ENCODE data around the gene CNTNAP2. TPM values are rescaled to one million over a fixed set of nuclear protein-coding genes. Genes with fewer than 3 reads are reported as not detected.
"Not testable (repeated sequence)": the region's sequence is repeated elsewhere in the genome, so short reads cannot be mapped to it uniquely, and the experiment has no call there.

The CNTNAP2 gene
- total RNA-seq, 3 donors from 2014 or later (not counting 1 experiment from before 2014, with no cell fraction given) = 0.18 to 1.1 TPM; not detected in 1

- Histone ChIP-seq H3K27me3 (ENCODE audit: control insufficient read depth, insufficient read depth, low read length) (no peaks in the 10 kb centered on the region), H3K27ac (ENCODE audit: low read length) (no peak overlapping the region), H3K4me1 (ENCODE audit: control insufficient read depth, insufficient read depth, low read length) (no peaks in the 10 kb centered on the region), H3K9me3 (ENCODE audit: control insufficient read depth, insufficient read depth, low read length) (no peaks in the 10 kb centered on the region), H3K36me3 (ENCODE audit: control insufficient read depth, insufficient read depth, low read length) (no peaks in the 10 kb centered on the region), H3K4me3 (ENCODE audit: low read length) (no peak overlapping the region)
- Mint-ChIP-seq H3K9me3 (peaks cover 7% of the 10 kb centered on the region in 2 donors), H3K27me3 (ENCODE audit: low read depth in 2 of 2) (no peaks in the 10 kb centered on the region), H3K36me3 (no peaks in the 10 kb centered on the region), H3K27ac (no peak overlapping the region), H3K4me1 (no peaks in the 10 kb centered on the region), H3K4me3 (no peak overlapping the region)
- DNase-seq (no peak), ATAC-seq (no peak)
- WGBS (ENCODE audit: insufficient coverage) = 80% methylated on average over 2 of the region's 2 CpGs
- intact Hi-C loops (cut with micrococcal nuclease) = no loop called here
- TF ChIP-seq, protein P1, sequence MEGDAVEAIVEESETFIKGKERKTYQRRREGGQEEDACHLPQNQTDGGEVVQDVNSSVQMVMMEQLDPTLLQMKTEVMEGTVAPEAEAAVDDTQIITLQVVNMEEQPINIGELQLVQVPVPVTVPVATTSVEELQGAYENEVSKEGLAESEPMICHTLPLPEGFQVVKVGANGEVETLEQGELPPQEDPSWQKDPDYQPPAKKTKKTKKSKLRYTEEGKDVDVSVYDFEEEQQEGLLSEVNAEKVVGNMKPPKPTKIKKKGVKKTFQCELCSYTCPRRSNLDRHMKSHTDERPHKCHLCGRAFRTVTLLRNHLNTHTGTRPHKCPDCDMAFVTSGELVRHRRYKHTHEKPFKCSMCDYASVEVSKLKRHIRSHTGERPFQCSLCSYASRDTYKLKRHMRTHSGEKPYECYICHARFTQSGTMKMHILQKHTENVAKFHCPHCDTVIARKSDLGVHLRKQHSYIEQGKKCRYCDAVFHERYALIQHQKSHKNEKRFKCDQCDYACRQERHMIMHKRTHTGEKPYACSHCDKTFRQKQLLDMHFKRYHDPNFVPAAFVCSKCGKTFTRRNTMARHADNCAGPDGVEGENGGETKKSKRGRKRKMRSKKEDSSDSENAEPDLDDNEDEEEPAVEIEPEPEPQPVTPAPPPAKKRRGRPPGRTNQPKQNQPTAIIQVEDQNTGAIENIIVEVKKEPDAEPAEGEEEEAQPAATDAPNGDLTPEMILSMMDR (IDR thresholded peaks at IDR 0.05) = no peak
Measured at GRCh38 chr7:146232604-146233003, 116.0 kb downstream of the CNTNAP2 start.

DNA sequence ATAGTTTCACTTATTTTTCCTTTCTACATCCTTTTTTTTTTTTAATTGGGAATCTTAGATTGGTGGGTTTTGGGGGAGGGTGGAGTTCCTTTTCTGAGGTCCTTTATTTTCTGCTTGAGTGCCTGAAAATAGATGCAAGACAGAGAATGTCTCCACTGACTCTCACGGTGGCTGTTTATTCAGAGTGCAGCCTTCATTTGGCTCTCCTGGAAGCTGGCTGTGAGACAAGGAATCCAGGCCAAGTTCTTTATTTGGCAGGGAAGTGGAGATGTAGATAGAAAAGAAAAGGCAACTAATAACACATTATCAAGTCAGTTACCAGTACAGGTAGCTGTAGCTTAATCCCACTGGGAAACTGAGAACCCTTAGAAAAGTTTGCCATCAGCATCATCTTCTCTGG is 118.6 kb downstream of the CNTNAP2 start:
- H3K4me3 Mint-ChIP-seq = no peak overlapping the region
- H3K36me3 ChIP-seq (ENCODE audit: control insufficient read depth, insufficient read depth, low read length) = no peaks in the 10 kb centered on the region
- TF ChIP-seq, protein P1 (IDR thresholded peaks at IDR 0.05) = no peak
- H3K27me3 Mint-ChIP-seq (ENCODE audit: low read depth in 2 of 2) = no peaks in the 10 kb centered on the region
- H3K9me3 ChIP-seq (ENCODE audit: control insufficient read depth, insufficient read depth, low read length) = no peaks in the 10 kb centered on the region
- intact Hi-C loops (cut with micrococcal nuclease) = no loop called here
- H3K36me3 Mint-ChIP-seq = peaks cover 5% of the 10 kb centered on the region
- peaks cover 11 to 13% of the 10 kb centered on the region in 2 donors for H3K9me3 Mint-ChIP-seq
- no peak overlapping the region for H3K27ac ChIP-seq (ENCODE audit: low read length)
- H3K4me1 Mint-ChIP-seq = no peaks in the 10 kb centered on the region
- DNase-seq = no peak
- WGBS (ENCODE audit: insufficient coverage) = 100% methylated on average over 1 of the region's 1 CpG
- H3K27me3 ChIP-seq (ENCODE audit: control insufficient read depth, insufficient read depth, low read length) = no peaks in the 10 kb centered on the region
- no peak overlapping the region for H3K4me3 ChIP-seq (ENCODE audit: low read length)
- no peak overlapping the region for H3K27ac Mint-ChIP-seq
- H3K4me1 ChIP-seq (ENCODE audit: control insufficient read depth, insufficient read depth, low read length) = no peaks in the 10 kb centered on the region
- ATAC-seq = no peak

DNA sequence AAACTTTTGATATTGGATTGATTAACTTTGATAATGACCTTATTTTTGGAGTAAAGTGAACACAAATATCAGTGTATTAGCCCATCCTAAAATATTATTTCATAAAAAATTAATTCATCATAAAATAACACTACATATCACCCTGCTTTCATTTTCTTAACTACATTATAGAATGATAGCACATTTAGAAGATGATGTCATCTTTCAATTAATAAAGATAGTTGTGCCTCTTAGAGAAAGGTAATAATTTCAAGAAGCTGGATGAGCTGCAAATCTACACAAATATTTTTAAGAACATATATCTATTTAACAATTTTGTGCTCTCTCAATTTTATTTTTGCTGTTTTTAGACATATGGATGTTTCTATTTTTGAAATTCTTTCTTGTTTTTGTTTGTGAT is 126.1 kb downstream of the CNTNAP2 start:
- no peaks in the 10 kb centered on the region for H3K27me3 ChIP-seq (ENCODE audit: control insufficient read depth, insufficient read depth, low read length)
- no peak overlapping the region for H3K27ac Mint-ChIP-seq
- peaks cover 22 to 30% of the 10 kb centered on the region in 2 donors for H3K9me3 Mint-ChIP-seq
- peaks cover 2% of the 10 kb centered on the region for H3K9me3 ChIP-seq (ENCODE audit: control insufficient read depth, insufficient read depth, low read length)
- ATAC-seq = no peak
- intact Hi-C loops (cut with micrococcal nuclease) = no loop called here
- no peaks in the 10 kb centered on the region for H3K4me1 ChIP-seq (ENCODE audit: control insufficient read depth, insufficient read depth, low read length)
- TF ChIP-seq, protein P1 (IDR thresholded peaks at IDR 0.05) = no peak
- H3K27me3 Mint-ChIP-seq (ENCODE audit: low read depth in 2 of 2) = no peaks in the 10 kb centered on the region
- no peak overlapping the region for H3K4me3 Mint-ChIP-seq
- DNase-seq = no peak
- no peaks in the 10 kb centered on the region for H3K36me3 ChIP-seq (ENCODE audit: control insufficient read depth, insufficient read depth, low read length)
- peaks cover 5% of the 10 kb centered on the region for H3K36me3 Mint-ChIP-seq
- no peak overlapping the region for H3K27ac ChIP-seq (ENCODE audit: low read length)
- no peaks in the 10 kb centered on the region for H3K4me1 Mint-ChIP-seq
- H3K4me3 ChIP-seq (ENCODE audit: low read length) = no peak overlapping the region

GRCh38 chr7:146247991-146248390 is 131.4 kb downstream of the CNTNAP2 start:
- ATAC-seq; H3K36me3 Mint-ChIP-seq; H3K9me3 ChIP-seq (ENCODE audit: control insufficient read depth, insufficient read depth, low read length); H3K27me3 Mint-ChIP-seq (ENCODE audit: low read depth in 2 of 2); H3K36me3 ChIP-seq (ENCODE audit: control insufficient read depth, insufficient read depth, low read length); H3K4me3 ChIP-seq (ENCODE audit: low read length); intact Hi-C loops (cut with micrococcal nuclease); H3K27me3 ChIP-seq (ENCODE audit: control insufficient read depth, insufficient read depth, low read length); H3K27ac Mint-ChIP-seq; H3K4me1 ChIP-seq (ENCODE audit: control insufficient read depth, insufficient read depth, low read length); DNase-seq; H3K27ac ChIP-seq (ENCODE audit: low read length); H3K4me3 Mint-ChIP-seq; H3K4me1 Mint-ChIP-seq: not testable (repeated sequence)
- peaks cover 25 to 39% of the 10 kb centered on the region in 2 donors for H3K9me3 Mint-ChIP-seq
- 61% methylated on average over 15 of the region's 15 CpGs for WGBS (ENCODE audit: insufficient coverage)

GRCh38 chr7:146248744-146249143 is 132.1 kb downstream of the CNTNAP2 start:
- H3K27ac ChIP-seq (ENCODE audit: low read length); DNase-seq; H3K4me3 Mint-ChIP-seq; H3K36me3 Mint-ChIP-seq; H3K4me3 ChIP-seq (ENCODE audit: low read length); ATAC-seq; intact Hi-C loops (cut with micrococcal nuclease); H3K4me1 Mint-ChIP-seq; H3K27me3 Mint-ChIP-seq (ENCODE audit: low read depth in 2 of 2); H3K27ac Mint-ChIP-seq; H3K27me3 ChIP-seq (ENCODE audit: control insufficient read depth, insufficient read depth, low read length); H3K36me3 ChIP-seq (ENCODE audit: control insufficient read depth, insufficient read depth, low read length); H3K4me1 ChIP-seq (ENCODE audit: control insufficient read depth, insufficient read depth, low read length); H3K9me3 ChIP-seq (ENCODE audit: control insufficient read depth, insufficient read depth, low read length): not testable (repeated sequence)
- peaks cover 27 to 44% of the 10 kb centered on the region in 2 donors for H3K9me3 Mint-ChIP-seq
- WGBS (ENCODE audit: insufficient coverage) = 53% methylated on average over 7 of the region's 7 CpGs

Data from natural killer cell (primary cell).